GDM1 (cell line): ENCODE measurements around the gene CLDN9.

Source experiments
- DNase-seq: peaks from one replicate; lab custom pipeline; 2025; lab: John Stamatoyannopoulos, UW

The CLDN9 gene

DNA sequence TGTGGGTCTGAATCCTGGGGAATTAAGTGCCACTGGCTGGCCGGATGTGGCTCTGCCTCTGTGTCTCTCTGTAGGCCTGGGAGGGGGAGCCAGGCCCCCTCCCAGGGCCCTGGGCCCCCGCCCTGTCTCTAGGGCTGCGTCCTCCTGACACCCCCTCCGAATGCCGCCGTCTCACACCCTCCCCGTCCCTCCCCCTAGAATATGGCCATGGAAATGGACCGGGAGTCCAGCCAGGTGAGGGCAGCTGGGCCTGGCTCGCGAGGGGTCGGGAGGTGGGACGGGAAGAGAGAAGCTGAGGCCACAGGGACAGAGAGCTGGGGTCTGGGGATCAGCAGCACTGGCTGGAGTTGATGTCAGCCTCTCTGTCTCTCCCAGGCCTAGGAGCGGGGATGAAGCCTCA is 16.4 kb upstream of the CLDN9 start:
- no peak for DNase-seq

DNA sequence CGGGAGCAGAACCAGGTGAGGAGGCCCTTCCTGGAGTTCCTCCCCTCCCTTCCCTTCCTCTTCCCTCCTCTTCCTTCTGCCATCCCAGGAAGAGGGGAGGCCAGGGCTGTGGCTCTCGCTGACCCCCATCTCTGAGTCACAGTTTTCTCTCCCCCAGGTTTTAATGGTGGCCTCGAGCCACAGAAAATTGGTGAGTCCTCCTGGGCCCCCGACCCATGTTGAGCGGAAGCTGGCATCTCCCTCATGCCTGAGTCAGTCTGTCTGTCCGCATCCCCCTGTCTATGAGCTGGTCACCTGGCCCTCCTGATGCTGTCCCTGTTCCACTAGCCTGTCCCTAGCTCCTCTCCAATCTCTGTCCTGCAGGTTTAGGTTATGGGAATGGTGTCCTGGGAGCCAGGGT is 12.8 kb upstream of the CLDN9 start:
- no peak for DNase-seq

DNA sequence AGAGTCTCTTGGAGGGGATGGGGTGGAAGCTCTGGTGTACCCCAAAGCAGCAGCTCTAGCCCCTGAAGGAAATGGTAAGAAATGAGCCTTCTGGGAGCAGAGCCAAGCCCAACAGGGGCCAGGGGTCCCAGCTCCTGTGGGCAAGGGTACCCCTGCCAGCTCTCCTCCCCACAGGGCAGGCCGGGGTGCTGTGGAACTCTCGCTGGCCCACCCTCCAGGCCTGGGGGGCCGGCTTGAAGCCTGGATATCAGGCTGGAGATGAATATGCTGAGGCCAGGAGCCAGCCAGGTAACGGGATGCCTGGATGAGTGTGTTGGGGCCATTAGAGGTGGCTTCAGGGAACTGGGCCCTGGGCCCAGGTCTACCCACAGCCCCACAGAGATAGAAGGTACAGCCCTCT is 12.2 kb upstream of the CLDN9 start:
- DNase-seq: no peak

DNA sequence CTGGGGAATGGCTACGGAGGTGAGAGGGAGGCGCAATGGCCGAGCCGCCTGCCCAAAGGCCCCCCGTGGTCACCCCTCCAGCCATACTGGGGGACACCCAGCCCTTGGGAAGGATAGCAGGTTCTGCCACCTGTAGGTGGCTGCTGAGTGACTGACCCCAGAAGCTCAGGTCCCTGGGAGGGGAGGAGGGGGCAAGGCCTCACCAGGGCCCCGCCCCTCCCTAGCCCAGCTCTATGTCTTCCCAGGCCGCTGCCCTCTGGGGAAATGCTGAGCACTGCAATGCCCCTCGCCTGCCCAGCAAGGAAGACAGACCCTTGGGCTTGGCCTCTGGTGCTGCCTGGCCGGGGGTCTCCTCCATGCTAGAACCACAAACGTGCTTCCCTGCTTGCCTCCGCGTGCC is 11.4 kb upstream of the CLDN9 start:
- no peak for DNase-seq

DNA sequence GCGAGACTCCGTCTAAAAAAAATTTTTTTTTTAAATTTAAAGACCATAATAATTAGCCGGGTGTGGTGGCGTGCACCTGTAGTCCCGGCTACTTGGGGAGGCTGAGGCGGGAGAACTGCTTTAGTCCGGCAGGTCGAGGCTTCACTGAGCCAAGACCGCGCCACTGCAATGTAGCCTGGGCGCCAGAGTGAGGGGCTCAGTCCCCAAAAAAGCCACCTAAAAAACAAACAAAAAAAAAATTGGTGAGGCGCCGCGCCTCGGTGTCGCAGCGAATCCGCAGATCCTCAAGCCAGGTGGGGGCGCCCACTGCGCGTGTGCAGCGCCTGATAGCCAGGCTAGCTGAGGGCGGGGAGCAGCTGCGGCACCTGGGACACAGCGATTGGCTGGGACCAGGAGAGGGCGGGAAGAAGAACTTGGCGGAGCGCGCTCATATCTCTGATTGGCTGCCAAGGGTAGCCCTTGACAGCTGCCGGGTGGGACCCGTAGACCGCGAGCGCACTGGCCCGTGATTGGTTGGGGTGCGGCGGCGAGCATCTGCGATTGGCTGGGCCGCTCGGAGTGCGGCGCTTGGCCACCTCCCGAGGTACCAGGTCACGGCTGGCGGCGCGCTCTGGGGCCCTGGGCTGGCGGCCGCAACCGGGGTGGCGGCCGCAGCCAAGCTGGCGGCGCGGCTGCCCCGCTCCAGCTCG is 9.0 kb upstream of the CLDN9 start:
- peak; percentile 99 for DNase-seq

DNA sequence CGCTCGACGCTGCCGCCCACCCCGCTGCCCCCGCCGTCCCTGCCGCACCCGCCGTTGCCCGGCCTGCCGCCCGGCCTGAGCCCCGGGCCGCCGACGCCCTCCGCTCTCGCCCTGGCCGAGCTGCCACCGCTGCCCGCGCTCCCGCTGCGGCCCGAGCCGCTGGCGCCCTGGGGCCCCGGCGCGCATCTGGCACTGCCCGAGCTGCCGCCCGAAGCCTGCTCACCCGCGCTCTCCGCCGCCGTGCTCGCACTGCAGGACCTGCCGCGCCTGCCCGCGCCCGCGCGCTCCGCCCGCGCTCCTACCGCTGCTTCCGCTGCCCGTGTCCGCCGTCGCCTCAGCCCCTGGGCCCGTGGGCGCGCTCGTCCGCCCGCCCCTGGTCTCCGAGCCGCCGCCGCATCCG is 8.4 kb upstream of the CLDN9 start:
- no peak for DNase-seq

DNA sequence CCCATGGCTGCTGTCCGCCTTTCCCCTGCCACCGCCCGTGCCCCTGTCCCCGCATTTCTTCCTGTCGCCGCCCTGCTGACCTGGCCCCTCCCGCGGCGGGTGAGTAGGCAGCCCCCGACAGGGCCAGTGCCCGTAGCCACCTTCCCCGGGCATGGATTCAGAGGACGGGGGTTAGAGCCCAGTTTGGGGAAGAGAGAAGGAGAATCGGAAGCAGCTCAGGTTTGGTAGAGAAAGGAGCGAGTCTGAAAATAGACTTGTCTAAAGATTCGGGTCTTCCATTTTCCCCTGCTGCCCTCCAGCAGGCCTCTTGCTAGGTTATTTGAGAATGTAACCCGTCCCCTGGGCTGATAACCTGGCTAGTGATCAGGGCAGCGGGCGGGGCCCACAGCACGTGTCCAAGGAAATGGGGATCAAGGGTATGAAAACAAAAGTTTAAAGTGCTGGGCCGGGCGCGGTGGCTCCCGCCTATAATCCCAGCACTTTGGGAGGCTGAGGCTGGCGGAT is 7.9 kb upstream of the CLDN9 start:
- no peak for DNase-seq

DNA sequence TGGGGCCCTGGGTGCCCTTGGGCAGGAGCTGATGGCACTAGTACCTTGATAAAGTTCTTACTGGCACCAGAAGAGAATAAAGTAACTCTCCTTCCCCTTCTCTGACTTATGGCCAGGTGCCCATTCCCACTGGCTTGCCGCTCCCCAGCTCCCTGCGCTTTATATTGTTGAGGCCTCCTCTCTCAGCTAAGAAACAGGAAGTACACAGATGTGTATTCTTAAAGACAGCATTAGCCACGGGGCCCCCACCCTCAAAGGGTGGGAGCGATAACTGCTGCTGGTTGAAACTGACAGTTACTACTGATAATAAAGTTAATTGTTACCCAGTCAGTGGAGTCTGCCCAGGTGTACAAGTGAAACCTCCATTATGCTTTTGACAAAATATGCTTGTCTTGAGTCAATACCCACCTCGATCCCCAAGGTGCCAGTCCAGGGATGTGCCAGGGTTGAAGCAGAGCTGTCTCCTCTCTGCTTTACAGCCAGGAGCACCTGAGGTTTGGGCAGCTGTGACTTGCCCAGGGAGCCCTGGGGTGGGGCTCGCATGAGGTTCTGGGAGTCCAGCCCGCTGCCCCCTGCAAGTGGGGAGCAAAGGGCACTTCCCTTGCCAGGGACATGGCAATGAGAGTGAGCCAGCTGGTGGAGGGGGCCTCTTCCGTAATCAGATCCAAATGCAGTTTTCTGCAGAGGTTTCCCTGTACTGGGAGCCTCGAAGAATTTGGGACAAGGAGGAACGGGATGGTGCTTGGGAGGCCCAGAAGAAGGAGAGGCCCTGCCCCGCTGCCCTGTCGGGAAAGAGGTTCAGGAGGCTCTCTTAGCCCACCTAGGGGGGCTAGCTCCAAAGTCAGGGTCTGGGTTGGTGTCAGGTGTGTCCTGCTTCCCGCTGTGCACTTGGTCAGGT is 5.4 kb upstream of the CLDN9 start:
- peak; percentile 43 for DNase-seq

DNA sequence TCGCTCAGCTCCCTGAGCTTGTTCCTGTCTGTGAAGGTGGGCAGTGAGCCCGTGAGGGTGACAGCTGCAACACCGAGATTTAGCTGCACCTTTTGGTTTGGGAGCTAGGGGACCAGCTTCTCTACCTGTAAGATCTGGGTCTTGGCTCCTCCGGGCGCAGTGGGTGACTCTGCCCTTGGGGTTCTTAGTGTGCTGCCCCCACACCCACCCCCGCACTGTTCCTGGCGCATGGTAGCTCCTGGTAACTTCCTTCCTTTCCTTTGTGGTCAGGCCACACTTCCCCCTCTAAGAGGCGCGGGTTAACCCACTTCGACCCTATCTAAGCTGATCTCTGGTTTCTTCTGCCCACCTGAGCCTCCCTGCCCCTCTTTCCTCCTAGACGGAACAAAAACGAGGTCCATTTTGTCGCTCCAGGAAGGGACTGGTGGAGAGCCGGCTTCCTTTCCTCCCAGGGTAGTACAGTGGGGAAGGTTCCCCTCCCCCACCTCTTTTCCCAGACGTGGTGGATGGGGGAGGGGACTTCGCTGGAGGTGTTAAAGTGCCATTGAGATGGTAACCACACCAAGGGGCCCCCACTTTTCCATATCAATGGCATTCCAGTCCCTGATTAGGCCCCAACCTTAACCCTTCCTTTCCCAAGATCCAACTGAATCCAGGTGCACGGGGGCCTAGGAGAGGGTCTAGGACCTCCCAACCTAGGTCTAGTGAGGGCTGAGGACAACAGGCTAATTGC is 4.6 kb upstream of the CLDN9 start:
- peak; percentile 84 for DNase-seq

DNA sequence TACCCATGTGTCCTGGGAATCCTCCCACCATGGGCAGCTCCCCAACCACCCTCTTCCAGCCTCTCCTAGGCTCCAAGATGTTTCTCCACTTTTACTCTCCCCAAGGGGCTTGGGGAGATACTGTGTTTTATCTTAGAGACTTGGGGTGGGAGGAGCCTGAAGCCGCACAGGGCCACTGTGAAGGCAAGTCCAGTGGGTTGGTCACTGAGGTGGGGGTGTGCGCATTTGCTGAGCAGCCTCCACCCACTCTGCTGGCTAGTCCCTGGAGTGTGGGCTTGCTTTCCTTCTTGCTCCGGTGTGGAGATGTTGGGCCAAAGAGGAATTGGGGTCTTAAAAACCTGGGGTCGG is 4.1 kb upstream of the CLDN9 start:
- no peak for DNase-seq

DNA sequence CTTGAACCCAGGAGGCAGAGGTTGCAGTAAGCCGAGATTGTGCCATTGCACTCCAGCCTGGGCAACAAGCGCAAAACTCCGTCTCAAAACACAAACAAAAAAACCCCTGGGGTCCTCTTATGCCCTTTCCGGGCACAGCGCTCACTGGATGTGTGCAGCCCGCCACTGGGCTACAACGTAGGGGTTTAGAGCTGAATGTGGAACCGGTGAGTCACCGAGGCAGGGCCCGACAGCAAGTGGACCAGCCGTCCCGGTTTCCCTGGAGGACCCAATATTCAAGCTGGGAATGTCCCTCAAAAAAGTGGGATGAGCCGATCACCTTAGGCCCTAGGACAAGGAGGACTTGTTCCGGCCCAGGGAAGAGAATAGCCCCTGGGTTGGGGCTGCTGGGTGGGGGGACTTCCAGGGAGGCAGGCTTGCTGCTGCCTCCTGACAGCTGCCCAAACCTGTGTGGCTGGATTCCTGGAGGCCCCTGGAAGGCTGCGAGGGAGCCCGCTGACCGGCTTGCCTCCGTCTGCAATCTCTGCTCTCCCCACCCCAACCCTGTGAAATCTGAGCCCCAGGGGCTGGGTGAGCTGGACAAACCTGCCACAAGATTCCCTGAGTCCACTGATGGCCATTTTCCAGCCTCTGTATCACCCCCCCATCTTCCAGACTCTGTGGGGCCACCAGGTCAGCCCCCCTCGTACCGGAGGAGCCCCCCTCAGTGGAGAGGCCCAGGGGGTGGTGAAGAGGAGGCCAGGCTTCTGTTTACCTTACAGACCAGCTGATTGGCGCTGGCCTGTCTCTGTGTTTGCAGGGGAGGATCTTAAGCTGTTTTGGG is 2.9 kb upstream of the CLDN9 start:
- no peak for DNase-seq

DNA sequence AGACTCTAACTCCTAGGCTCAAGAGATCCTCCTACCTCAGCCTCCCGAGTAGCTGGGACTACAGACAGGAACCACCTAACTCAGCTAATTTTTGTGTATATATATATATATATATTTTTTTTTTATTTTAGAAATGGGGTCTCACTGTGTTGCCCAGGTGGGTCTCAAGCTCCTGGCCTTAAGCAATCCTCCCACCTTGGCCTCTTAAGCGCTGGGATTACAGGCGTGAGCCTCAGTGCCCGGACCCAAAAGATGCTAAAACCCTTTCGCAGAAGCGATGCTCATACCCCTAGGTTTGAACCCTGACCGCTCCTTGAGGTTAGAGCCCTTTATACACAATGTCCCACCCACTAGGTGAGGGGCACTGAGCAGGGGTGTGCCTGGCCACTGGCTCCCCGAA is 2.2 kb upstream of the CLDN9 start:
- no peak for DNase-seq

DNA sequence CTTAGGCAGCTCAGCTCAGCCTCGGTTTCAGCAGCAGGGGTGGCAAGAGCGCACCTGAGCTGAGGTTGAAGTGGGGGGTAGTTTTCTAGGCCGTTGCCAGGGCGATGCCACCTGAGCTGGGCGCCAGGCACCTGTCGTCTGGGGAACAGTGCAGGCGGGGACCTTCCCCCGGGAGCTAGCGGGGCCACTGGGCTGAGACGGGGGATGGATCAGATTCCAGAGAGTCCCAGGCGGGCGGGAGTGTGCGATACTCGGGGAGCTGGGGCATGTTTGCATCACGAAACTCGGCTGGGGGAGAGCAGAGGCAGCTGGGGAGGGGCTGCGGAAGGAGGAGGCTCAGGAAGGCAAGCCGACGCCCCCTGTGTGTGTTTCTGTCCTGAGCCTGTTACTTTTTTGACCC is 477 bp upstream of the CLDN9 start:
- no peak for DNase-seq

DNA sequence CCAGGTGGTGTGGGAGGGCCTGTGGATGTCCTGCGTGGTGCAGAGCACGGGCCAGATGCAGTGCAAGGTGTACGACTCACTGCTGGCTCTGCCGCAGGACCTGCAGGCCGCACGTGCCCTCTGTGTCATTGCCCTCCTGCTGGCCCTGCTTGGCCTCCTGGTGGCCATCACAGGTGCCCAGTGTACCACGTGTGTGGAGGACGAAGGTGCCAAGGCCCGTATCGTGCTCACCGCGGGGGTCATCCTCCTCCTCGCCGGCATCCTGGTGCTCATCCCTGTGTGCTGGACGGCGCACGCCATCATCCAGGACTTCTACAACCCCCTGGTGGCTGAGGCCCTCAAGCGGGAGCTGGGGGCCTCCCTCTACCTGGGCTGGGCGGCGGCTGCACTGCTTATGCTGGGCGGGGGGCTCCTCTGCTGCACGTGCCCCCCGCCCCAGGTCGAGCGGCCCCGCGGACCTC is 798 bp downstream of the CLDN9 start:
- DNase-seq: no peak

DNA sequence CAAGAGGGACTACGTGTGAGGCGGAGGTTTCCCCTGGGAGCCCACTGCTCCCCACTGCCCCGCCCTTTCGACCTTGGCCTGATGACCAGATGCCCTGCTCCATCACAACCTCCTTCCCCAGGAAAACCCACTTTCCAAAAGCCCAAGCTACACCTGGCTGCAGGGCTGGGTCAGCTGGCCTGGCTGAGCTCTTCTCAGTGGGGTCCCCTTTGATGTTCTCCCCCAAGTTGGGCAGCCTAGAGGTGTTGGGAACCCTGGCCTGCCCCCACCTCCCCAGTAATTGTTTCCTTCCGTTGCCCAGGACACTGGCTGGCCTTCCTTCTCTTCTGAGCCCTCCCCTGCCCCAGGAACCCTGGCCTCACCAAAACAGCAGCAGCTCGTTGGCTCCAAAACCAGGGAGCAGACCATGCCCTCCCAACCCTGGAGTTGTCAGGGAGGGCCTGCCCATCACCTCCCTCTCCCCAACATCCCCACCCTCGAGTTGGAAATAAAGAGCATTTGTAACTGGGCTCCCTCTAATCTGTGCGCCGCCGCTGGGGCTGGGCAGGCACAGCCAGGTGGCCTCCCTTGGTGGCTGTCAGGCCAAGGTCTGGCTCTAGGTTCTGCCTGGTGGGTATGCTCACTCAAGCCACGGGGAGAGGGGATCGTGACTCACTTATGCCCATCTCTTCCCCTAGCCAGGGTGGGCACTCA is 1.4 kb downstream of the CLDN9 start:
- no peak for DNase-seq

DNA sequence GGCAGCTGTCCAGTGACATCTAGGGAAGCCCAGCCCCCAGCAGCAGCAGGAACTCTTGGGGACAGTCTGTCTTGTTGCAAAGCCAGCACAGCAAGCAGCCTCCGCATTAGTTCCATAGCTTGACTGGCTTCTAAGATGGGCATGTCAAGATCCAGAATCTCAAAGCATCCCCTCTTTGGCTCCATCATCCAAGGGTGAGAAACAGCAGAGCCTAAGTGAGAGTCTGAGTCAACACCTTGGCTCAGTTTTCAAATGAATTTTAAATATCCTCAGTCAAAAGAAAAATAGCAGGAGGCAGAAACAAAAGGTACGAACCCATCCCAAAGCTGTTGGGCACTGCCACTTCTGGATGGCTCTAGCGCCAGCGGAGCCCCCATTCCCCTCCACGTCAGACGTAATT is 2.2 kb downstream of the CLDN9 start:
- DNase-seq: no peak

DNA sequence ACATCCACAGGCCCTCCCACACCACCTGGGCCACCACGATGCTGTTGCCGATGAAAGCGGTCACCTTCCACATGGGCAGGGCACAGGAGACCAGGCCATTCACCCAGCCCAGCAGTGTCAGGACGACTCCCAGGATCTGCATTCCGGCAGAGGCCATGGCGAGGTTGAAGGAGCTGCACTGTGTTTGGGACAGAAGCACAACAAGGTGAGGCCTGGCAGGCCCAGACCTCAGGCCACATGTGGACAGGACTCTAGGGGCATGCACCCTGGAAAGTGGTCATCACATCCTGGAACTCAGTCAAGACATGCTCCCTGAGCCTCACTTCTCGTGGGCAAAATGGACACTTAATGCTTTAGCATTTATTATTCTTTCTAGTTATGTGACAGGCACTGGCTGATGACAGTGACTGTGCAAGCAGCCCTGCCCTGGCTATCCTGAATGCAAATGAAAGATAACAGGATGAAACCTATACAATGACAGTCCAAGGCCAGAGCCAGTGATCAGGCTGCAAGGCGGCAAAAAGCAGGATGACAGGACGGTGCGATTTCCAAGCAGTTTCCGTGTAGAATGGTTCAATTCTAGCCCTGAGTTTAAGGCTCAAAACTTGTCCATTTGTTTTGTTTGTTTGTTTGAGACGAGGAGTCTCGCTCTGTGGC is 3.3 kb downstream of the CLDN9 start:
- DNase-seq: no peak

DNA sequence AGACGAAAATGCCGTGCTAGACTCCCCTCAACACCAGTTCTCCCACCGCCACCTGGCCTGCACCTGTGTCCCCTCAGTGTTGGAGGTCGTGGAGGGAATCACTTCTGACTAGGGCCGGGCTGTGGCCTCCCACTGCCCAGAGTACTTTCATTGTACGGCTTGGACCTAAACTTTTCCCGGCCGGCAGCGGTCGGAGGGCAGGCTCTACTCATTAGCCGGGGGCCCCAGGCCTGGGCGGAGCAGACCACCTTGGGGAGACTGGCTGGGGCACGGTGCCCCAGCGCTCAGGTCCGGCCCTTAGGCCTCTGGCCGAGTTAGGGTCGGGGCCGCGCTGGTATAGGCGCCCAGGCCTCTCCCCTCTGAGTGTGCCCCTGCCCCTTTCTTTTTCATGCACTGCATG is 4.6 kb downstream of the CLDN9 start:
- DNase-seq: no peak

DNA sequence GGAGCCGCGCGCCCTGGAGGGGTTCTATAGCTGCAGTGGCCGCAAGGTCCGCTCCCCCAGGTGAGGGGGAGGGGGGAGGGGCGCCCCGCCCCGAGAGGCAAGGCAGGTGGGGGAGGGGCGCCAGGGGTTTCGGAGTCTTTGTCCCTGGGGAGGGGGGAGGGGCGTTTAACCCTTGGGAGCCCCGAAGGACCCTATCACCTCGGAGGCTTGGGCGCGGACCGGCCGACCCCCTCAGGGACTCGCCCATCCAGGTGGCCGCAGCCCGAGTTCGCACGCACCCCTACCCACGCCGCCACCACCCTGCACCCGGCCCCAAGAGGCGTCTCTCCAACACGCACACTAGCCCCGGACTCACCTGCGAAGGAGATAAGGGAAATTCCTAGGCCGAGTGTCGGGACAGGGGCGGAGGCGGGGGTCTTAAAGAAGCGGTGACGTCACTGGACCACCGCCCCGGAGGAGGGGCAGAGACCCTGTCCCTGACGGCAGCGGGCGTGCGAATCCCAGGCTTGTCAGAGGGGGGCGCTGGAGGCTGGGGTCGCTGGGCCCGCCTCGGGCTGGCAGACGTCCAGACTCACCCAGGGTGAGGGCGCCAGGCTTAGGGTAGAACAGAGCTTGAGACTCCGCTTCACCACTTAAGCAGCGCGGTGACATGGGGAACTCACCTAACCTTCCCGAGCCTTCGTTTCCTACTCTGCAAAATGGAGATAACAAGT is 5.2 kb downstream of the CLDN9 start, which contains the start of gene CLDN6:
Gene CLDN6 (minus strand): TSS at position 390 of the 713 bp plus-strand sequence. CDS start 2,162 bp downstream, outside the sequence.
- DNase-seq: no peak
